Liver (tissue), 3 donors: ENCODE data around the gene SLC45A2.

Source experiments
- ATF3 ChIP-seq: IDR thresholded peaks from 2 replicates; pipeline ENCODE4 v1.6.1; 2016; ENCODE audit warnings: antibody characterized with exemption
- CTCF ChIP-seq: fragments of 150-350 bp; IDR thresholded peaks from 2 replicates; pipeline ENCODE4 v1.5.1; 2017; ENCODE audit warnings: improper control_type of control experiment, low read depth, low read length; ENCODE audit not compliant: missing input control
- FOXA1 ChIP-seq: IDR thresholded peaks from 2 replicates; pipeline ENCODE4 v1.6.1; 2016; ENCODE audit warnings: antibody characterized with exemption
- FOXA2 ChIP-seq: IDR thresholded peaks from 2 replicates; pipeline ENCODE4 v1.6.1; 2016; ENCODE audit warnings: antibody characterized with exemption
- HNF4A ChIP-seq, 2 donors: conservative IDR thresholded peaks; 2 replicates each; pipeline ENCODE4 v1.6.1; 2016; ENCODE audit warnings: antibody characterized with exemption in 2 of 2, mild to moderate bottlenecking in 2 of 2
- JUND ChIP-seq, 2 donors: IDR thresholded peaks; 2 replicates each; pipeline ENCODE4 v1.6.1; 2016; ENCODE audit warnings: antibody characterized with exemption in 2 of 2
- RAD21 ChIP-seq, 2 donors: IDR thresholded peaks; 2 replicates each; pipeline ENCODE4 v1.6.1; 2016; ENCODE audit warnings: antibody characterized with exemption in 2 of 2, mild to moderate bottlenecking in 2 of 2
- REST ChIP-seq: IDR thresholded peaks from 2 replicates; pipeline ENCODE4 v1.6.1; 2016; ENCODE audit warnings: antibody characterized with exemption, mild to moderate bottlenecking
- SP1 ChIP-seq: IDR thresholded peaks from 2 replicates; pipeline ENCODE4 v1.6.1; 2018; ENCODE audit warnings: antibody characterized with exemption, mild to moderate bottlenecking
- TAF1 ChIP-seq: conservative IDR thresholded peaks from 2 replicates; pipeline ENCODE4 v1.6.1; 2016; ENCODE audit warnings: antibody characterized with exemption, mild to moderate bottlenecking
- TF ChIP-seq, protein P1 (sequence below): IDR thresholded peaks from 2 replicates; pipeline ENCODE4 v1.6.1; 2016; ENCODE audit warnings: antibody characterized with exemption
- TF ChIP-seq, protein P2 (sequence below): IDR thresholded peaks from 2 replicates; pipeline ENCODE4 v1.6.1; 2016; ENCODE audit warnings: antibody characterized with exemption
- donor health status: healthy.
- donor health status: healthy.

- TF ChIP-seq REST (peak; percentile 99), CTCF (peak; percentile 17), TAF1 (no peak), FOXA1 (no peak), SP1 (no peak), ATF3 (no peak), HNF4A (conservative IDR thresholded peaks at IDR 0.05) (no peak), JUND (IDR thresholded peaks at IDR 0.05) (no peak), FOXA2 (no peak), RAD21 (IDR thresholded peaks at IDR 0.05) (peak; percentile 13 to 39)
- TF ChIP-seq, protein P1, sequence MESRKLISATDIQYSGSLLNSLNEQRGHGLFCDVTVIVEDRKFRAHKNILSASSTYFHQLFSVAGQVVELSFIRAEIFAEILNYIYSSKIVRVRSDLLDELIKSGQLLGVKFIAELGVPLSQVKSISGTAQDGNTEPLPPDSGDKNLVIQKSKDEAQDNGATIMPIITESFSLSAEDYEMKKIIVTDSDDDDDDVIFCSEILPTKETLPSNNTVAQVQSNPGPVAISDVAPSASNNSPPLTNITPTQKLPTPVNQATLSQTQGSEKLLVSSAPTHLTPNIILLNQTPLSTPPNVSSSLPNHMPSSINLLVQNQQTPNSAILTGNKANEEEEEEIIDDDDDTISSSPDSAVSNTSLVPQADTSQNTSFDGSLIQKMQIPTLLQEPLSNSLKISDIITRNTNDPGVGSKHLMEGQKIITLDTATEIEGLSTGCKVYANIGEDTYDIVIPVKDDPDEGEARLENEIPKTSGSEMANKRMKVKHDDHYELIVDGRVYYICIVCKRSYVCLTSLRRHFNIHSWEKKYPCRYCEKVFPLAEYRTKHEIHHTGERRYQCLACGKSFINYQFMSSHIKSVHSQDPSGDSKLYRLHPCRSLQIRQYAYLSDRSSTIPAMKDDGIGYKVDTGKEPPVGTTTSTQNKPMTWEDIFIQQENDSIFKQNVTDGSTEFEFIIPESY: no peak
- TF ChIP-seq, protein P2, sequence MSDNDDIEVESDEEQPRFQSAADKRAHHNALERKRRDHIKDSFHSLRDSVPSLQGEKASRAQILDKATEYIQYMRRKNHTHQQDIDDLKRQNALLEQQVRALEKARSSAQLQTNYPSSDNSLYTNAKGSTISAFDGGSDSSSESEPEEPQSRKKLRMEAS: no peak
Measured at GRCh38 chr5:33936004-33936380, 48.5 kb downstream of the SLC45A2 start.
